GM19025 (cell line): ENCODE results near the gene ALKBH3.

Source experiments
- ATAC-seq: cut with Tn5 transposase; IDR thresholded peaks from one replicate; pipeline ENCODE4 v1.9.1; 2021; ENCODE audit warnings: mild to moderate bottlenecking, low read depth, moderate library complexity; ENCODE audit not compliant: unreplicated experiment

ALKBH3 gene

GRCh38 chr11:43955381-43956118, 74.9 kb downstream of the ALKBH3 start:
- ATAC-seq, result no peak

DNA sequence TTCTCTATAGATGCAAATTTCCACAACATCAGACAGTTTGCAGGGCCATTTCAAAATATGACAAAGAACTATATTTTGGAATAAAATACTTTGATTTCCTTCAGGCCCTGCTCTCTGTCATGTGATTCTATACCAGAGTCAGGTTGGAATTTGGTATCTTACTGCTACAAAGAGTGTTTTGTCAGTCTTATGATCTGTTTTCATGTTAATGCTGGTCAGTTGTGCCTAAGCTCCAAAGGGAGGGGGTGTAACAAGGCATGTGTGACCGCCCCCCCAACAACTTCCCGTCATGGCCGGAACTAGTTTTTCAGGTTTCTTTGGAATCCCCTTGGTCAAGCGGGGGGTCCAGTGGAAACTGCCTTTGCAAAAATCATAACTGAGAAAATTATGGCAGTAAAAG, 76.9 kb downstream of the ALKBH3 start:
- ATAC-seq, result no peak

- ATAC-seq, result no peak
Measured at GRCh38 chr11:43959321-43959995, 78.8 kb downstream of the ALKBH3 start.

DNA sequence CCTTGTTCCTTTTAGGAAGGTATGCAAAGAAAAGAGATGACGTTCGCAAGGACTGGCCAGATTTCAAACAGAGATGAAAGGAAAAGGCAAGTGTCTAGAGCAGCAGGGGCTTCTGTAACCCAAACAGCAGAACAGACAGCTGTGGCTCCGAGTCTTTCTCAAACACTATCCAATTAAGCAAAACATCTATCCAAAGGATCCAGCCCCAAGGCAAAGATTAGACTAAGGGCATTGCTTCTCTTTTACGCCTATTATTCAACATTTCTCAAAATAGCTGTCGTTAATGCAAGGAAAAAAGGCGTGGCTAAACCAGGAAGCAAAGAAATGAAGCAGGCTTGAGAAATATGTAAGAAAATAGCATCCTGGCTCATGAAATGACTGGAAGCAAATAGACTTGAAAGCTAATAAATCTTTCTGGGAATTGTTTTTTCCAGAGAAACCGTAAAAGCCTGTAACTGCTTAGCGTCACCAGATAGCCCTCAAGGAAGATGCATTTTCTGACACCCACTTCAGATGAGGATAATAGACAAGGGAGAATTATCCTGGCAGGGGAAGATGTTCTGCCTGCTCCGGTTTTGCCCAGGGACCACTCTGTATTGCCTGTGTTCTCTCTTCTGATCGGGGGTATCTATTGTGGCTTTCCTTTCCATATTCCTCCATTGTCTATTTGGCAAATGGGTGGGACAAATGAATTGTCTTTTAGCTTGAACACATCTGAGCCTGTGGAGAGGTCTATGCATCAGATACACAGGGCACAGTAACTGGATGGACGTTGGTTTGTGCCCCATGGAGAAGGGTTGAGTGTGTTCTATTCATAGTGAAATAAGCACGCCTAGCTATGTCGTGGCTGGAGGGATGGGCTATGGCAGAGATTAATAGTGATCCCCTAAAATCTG, 82.0 kb downstream of the ALKBH3 start:
- ATAC-seq, result no peak

DNA sequence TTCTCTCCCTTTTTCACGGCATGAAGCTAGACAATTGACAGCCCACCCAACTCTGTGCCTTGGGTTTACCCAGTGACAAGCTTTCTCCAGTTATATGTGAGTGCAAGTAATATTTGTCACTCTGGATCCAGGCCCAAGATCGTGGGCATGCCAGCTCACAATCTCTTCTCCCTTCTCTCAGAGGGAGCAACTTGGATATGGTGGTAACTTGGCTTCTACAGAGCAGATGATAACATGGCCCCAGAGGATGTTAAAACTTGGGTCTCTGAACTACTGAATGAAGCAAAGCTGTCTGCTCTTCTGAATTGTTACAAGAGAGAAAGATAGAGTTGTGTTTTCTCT, 82.6 kb downstream of the ALKBH3 start:
- ATAC-seq, result no peak

DNA sequence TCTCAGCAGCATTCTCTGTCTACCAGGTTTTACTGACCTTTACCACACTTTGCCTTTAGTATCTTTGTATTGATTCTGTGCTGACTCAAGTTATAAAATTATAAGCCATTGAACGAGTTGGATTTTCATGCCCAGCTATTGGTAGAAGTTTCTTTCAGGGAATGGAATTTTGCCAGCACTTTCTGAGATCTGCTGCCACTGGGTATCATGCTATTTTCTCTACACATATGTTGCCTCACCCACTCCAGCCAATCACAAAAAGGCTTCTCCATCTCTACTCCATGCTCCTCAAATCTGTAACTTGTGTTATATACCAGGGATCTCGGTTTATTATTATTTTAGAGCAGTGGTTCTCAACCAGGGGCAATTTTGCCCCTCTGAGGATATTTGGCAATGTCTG, 87.0 kb downstream of the ALKBH3 start:
- ATAC-seq, result no peak

- ATAC-seq, result no peak
Measured at GRCh38 chr11:43968719-43969118, 88.1 kb downstream of the ALKBH3 start.

GRCh38 chr11:43969543-43969942, 88.9 kb downstream of the ALKBH3 start:
- ATAC-seq, result no peak
